H9 (cell line): Measurements from ENCODE around the gene PDXDC1. TPM values are rescaled to one million over a fixed set of nuclear protein-coding genes. Genes with fewer than 3 reads are reported as not detected.
"Not testable (repeated sequence)": the region's sequence is repeated elsewhere in the genome, so short reads cannot be mapped to it uniquely, and the experiment has no call there.

Source experiments
- DNase-seq: peaks from one replicate; pipeline ENCODE4 v3.0.0-alpha.2; 2017
- H2AFZ ChIP-seq: one replicate; pipeline ENCODE4 v1.6.1; 2013; ENCODE audit warnings: mild to moderate bottlenecking, low read length, control low read depth, moderate library complexity
- H2AK5ac ChIP-seq: 2 replicates; pipeline ENCODE4 v1.6.1; 2013; ENCODE audit warnings: low read length, control low read depth, mixed read lengths; ENCODE audit not compliant: insufficient read length
- H2BK120ac ChIP-seq: one replicate; pipeline ENCODE4 v1.6.1; 2013; ENCODE audit warnings: low read depth, mild to moderate bottlenecking, low read length, control low read depth, inconsistent platforms; ENCODE audit not compliant: poor library complexity, severe bottlenecking
- H2BK12ac ChIP-seq: 2 replicates; pipeline ENCODE4 v1.6.1; 2013; ENCODE audit warnings: low read length, control low read depth, mixed read lengths, low read depth; ENCODE audit not compliant: insufficient read length
- H2BK15ac ChIP-seq: 2 replicates; pipeline ENCODE4 v1.6.1; 2013; ENCODE audit warnings: low read depth, low read length, control low read depth
- H2BK20ac ChIP-seq: one replicate; pipeline ENCODE4 v1.6.1; 2013; ENCODE audit warnings: low read depth, mild to moderate bottlenecking, low read length, control low read depth, inconsistent platforms; ENCODE audit not compliant: poor library complexity, severe bottlenecking
- H2BK5ac ChIP-seq: 2 replicates; pipeline ENCODE4 v1.6.1; 2013; ENCODE audit warnings: low read length, control low read depth, mixed read lengths; ENCODE audit not compliant: insufficient read length
- H3K14ac ChIP-seq: 2 replicates; pipeline ENCODE4 v1.6.1; 2013; ENCODE audit warnings: low read length, control low read depth; ENCODE audit not compliant: insufficient read depth
- H3K18ac ChIP-seq: 2 replicates; pipeline ENCODE4 v1.6.1; 2013; ENCODE audit warnings: low read depth, mild to moderate bottlenecking, mixed read lengths, low read length, control low read depth; ENCODE audit not compliant: insufficient read length
- H3K23ac ChIP-seq: 2 replicates; pipeline ENCODE4 v1.6.1; 2013; ENCODE audit warnings: low read length, control low read depth, mixed read lengths, low read depth; ENCODE audit not compliant: insufficient read length
- H3K23me2 ChIP-seq: 2 replicates; pipeline ENCODE4 v1.6.1; 2013; ENCODE audit warnings: low read depth, mild to moderate bottlenecking, mixed read lengths, low read length, control low read depth; ENCODE audit not compliant: insufficient read length, poor library complexity, severe bottlenecking
- H3K27ac ChIP-seq: 2 replicates; pipeline ENCODE4 v1.5.1; 2013; ENCODE audit warnings: low read length, control low read depth, mixed read lengths, low read depth; ENCODE audit not compliant: insufficient read length
- H3K27me3 ChIP-seq: 2 replicates; pipeline ENCODE4 v1.6.1; 2013; ENCODE audit warnings: low read length, control low read depth, inconsistent platforms; ENCODE audit not compliant: insufficient read depth
- H3K4ac ChIP-seq: 2 replicates; pipeline ENCODE4 v1.6.1; 2013; ENCODE audit warnings: low read depth, mild to moderate bottlenecking, control low read depth, inconsistent platforms, low read length, moderate library complexity
- H3K4me1 ChIP-seq: 2 replicates; pipeline ENCODE4 v1.6.1; 2013; ENCODE audit warnings: low read length, control low read depth, inconsistent platforms; ENCODE audit not compliant: insufficient read depth
- H3K4me2 ChIP-seq: 2 replicates; pipeline ENCODE4 v1.6.1; 2013; ENCODE audit warnings: low read length, control low read depth, mixed read lengths; ENCODE audit not compliant: insufficient read length, insufficient read depth
- H3K56ac ChIP-seq: 2 replicates; pipeline ENCODE4 v1.6.1; 2013; ENCODE audit warnings: low read depth, mild to moderate bottlenecking, mixed read lengths, low read length, control low read depth; ENCODE audit not compliant: insufficient read length
- H3K79me1 ChIP-seq: 2 replicates; pipeline ENCODE4 v1.6.1; 2013; ENCODE audit warnings: low read depth, mild to moderate bottlenecking, moderate library complexity, low read length, control low read depth, inconsistent platforms; ENCODE audit not compliant: insufficient read depth, poor library complexity, severe bottlenecking
- H3K79me2 ChIP-seq: 2 replicates; pipeline ENCODE4 v1.6.1; 2013; ENCODE audit warnings: low read length, control low read depth, inconsistent platforms; ENCODE audit not compliant: insufficient read depth
- H3K9ac ChIP-seq: 2 replicates; pipeline ENCODE4 v1.6.1; 2013; ENCODE audit warnings: low read length, control low read depth, mixed read lengths; ENCODE audit not compliant: insufficient read length; ENCODE audit errors: extremely low read depth
- H3K9me3 ChIP-seq: one replicate; pipeline ENCODE4 v1.6.1; 2013; ENCODE audit warnings: low read depth, low read length, inconsistent platforms; ENCODE audit not compliant: control insufficient read depth
- H3T11ph ChIP-seq: one replicate; pipeline ENCODE4 v1.6.1; 2013; ENCODE audit warnings: mild to moderate bottlenecking, low read length, control low read depth, inconsistent platforms
- H4K20me1 ChIP-seq: one replicate; pipeline ENCODE4 v1.6.1; 2013; ENCODE audit not compliant: control insufficient read depth, insufficient read length, insufficient read depth
- H4K5ac ChIP-seq: 2 replicates; pipeline ENCODE4 v1.6.1; 2013; ENCODE audit warnings: low read depth, mild to moderate bottlenecking, mixed read lengths, low read length, control low read depth; ENCODE audit not compliant: insufficient read length
- H4K8ac ChIP-seq: replicated peaks from 2 replicates; pipeline ENCODE4 v1.6.1; 2013; ENCODE audit warnings: low read length, control low read depth, mixed read lengths, low read depth; ENCODE audit not compliant: insufficient read length
- H4K91ac ChIP-seq: 2 replicates; pipeline ENCODE4 v1.6.1; 2013; ENCODE audit warnings: low read depth, mild to moderate bottlenecking, moderate library complexity, mixed read lengths, low read length, control low read depth; ENCODE audit not compliant: insufficient read length
- H3K27ac Mint-ChIP-seq, 3 experiments: 2 replicates in 2 of 3; 3 replicates in 1 of 3; pipeline ENCODE4 v1.8.0; 2020 to 2021; ENCODE audit warnings: mixed read lengths in 3 of 3, mild to moderate bottlenecking in 1 of 3, moderate library complexity in 1 of 3
- H3K27me3 Mint-ChIP-seq: 2 replicates; pipeline ENCODE4 v1.8.0; 2021; ENCODE audit warnings: low read depth, mild to moderate bottlenecking, moderate library complexity, mixed read lengths
- H3K36me3 Mint-ChIP-seq, 3 experiments: 2 replicates in 2 of 3; 3 replicates in 1 of 3; pipeline ENCODE4 v1.8.0; 2020 to 2021; ENCODE audit warnings: low read depth in 3 of 3, mixed read lengths in 3 of 3; ENCODE audit not compliant: insufficient read depth in 1 of 3
- H3K4me1 Mint-ChIP-seq, 2 experiments: 2 replicates each; pipeline ENCODE4 v1.8.0; 2020; ENCODE audit warnings: mixed read lengths in 2 of 2
- H3K4me3 Mint-ChIP-seq, 2 experiments: 2 replicates in 1 of 2; 3 replicates in 1 of 2; pipeline ENCODE4 v1.8.0; 2020 to 2021; ENCODE audit warnings: mild to moderate bottlenecking in 2 of 2, mixed read lengths in 2 of 2, moderate library complexity in 1 of 2
- H3K9me3 Mint-ChIP-seq, 2 experiments: 2 replicates in 1 of 2; 3 replicates in 1 of 2; pipeline ENCODE4 v1.8.0; 2020; ENCODE audit warnings: mild to moderate bottlenecking in 2 of 2, mixed read lengths in 2 of 2, moderate library complexity in 1 of 2
- WGBS: extraction: QIAGEN DNeasy Blood & Tissue Kit; methylation state at CpG from one replicate; pipeline ENCODE4 v1.1.7; 2013; ENCODE audit warnings: missing lambda C conversion rate, low lambda C conversion rate, mixed read lengths; ENCODE audit not compliant: insufficient read length; ENCODE audit errors: extremely low coverage; 5-methylcytosine and 5-hydroxymethylcytosine counted together
- total RNA-seq: library from RNA; stranded (reverse); gene quantifications from 2 replicates; pipeline ENCODE4 v1.2.1, GENCODE V29; 2021

Gene PDXDC1
- total RNA-seq, 1 experiment from 2014 or later = 112 TPM

GRCh38 chr16:14942686-14943085 lies 32.1 kb upstream of the PDXDC1 start:
- H3K9ac ChIP-seq = not testable (repeated sequence)

More at GRCh38 chr16:14942686-14943085, 32.1 kb upstream of the PDXDC1 start:
- not testable (repeated sequence) for H3K56ac ChIP-seq, H2BK5ac ChIP-seq, H3K4me2 ChIP-seq, H3K4ac ChIP-seq, H3K79me2 ChIP-seq, H3K18ac ChIP-seq, H3K27me3 ChIP-seq, H4K8ac ChIP-seq, H3K4me1 Mint-ChIP-seq, H3K79me1 ChIP-seq, H3K23me2 ChIP-seq, H4K20me1 ChIP-seq, H2BK120ac ChIP-seq, H4K91ac ChIP-seq, H3K14ac ChIP-seq, H2BK15ac ChIP-seq, H3K4me1 ChIP-seq, H3K36me3 Mint-ChIP-seq, H2AFZ ChIP-seq, H2BK20ac ChIP-seq, H3K27ac ChIP-seq, H3K9me3 Mint-ChIP-seq, H3K27me3 Mint-ChIP-seq, H2BK12ac ChIP-seq, H4K5ac ChIP-seq, DNase-seq, H3T11ph ChIP-seq, H3K23ac ChIP-seq, H2AK5ac ChIP-seq, H3K9me3 ChIP-seq, H3K4me3 Mint-ChIP-seq, H3K27ac Mint-ChIP-seq
- no CpG with 5 or more reads among the region's 3 CpGs for WGBS
